ENCODE measurements around the gene RBM17. TPM values are rescaled to one million over a fixed set of nuclear protein-coding genes. Genes with fewer than 3 reads are reported as not detected.
A peak's percentile ranks its signal among the peaks of the same experiment; 100 is the strongest.
"Not testable (repeated sequence)": the region's sequence is repeated elsewhere in the genome, so short reads cannot be mapped to it uniquely, and the experiment has no call there.

Gene RBM17, protein sequence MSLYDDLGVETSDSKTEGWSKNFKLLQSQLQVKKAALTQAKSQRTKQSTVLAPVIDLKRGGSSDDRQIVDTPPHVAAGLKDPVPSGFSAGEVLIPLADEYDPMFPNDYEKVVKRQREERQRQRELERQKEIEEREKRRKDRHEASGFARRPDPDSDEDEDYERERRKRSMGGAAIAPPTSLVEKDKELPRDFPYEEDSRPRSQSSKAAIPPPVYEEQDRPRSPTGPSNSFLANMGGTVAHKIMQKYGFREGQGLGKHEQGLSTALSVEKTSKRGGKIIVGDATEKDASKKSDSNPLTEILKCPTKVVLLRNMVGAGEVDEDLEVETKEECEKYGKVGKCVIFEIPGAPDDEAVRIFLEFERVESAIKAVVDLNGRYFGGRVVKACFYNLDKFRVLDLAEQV
- total RNA-seq, result 100 to 1,000 TPM in 3 of 4 donors, 10 to 100 TPM in 1; 64.4 to 163 (median 146) TPM

DNA sequence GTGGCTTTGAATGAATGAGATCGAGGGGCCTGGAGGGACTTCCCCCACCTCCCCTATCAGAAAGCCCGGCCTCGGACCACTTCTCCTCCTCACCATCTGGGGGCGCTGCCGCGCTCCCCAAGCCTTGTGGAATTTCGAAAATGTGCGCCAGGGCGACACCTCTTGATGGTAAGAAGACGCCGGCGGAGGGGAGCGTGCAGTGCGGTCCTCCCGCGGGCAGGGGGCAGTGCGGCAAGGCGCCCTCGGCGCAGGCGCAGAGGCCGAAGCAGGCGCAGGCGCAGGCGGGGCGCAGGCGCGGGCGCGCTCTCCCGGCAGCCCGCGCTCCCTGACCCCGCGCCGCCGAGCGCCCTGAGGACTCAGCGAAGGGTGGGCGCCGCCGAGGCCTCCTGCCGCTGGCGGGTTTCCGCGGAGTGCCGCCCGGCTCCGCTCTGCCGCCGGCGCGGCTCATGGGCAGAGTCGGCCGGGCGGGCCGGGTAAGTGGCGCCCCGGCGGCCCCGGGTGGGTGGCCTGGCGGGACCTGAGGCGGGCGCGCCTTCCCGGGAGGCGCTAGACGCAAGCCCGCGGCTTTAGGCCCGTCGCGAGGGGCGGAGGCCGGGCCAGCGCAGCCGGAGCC is at the start of gene RBM17:
RBM17 (plus strand) TSS at position 314 of the 613 bp plus-strand sequence. CDS start 8,032 bp downstream, outside the sequence.
- Histone ChIP-seq H3K4me3 (peak within 1 kb of the TSS; percentile 62 to 90), H3K4me1 (peaks cover 5 to 7% of the 10 kb centered on the region in 2 donors)
- intact Hi-C loops (cut with DNase I; ENCODE audit: low total_unique reads), result no loop called here

DNA sequence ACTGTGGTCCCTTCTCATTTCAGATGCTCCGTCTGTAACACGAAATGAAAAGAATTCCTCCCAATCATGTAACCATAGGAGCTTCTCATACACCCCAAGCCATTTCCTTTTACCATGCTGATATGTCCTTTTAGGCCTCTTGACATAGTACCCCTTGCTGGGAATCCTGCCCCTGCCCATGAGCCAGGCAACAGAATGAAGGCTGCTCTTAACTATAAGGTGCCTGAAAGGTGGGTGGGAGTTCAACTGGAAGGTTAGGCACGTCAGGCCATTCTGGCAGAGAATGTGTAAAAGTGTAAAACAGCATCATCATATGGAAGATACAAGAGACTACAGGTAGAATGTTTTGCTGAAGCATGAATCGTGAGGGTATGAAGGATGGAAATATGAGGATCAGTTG is 49.1 kb upstream of the RBM17 start:
- Histone ChIP-seq H3K4me3 (no peak overlapping the region), H3K9me3 (no peaks in the 10 kb centered on the region), H3K36me3 (no peaks in the 10 kb centered on the region), H3K27me3 (no peaks in the 10 kb centered on the region), H3K27ac (no peak overlapping the region), H3K4me1 (no peaks in the 10 kb centered on the region)
- DNase-seq, result no peak
- intact Hi-C loops (cut with DNase I; ENCODE audit: low total_unique reads), result no loop called here
- TF ChIP-seq, protein P1, sequence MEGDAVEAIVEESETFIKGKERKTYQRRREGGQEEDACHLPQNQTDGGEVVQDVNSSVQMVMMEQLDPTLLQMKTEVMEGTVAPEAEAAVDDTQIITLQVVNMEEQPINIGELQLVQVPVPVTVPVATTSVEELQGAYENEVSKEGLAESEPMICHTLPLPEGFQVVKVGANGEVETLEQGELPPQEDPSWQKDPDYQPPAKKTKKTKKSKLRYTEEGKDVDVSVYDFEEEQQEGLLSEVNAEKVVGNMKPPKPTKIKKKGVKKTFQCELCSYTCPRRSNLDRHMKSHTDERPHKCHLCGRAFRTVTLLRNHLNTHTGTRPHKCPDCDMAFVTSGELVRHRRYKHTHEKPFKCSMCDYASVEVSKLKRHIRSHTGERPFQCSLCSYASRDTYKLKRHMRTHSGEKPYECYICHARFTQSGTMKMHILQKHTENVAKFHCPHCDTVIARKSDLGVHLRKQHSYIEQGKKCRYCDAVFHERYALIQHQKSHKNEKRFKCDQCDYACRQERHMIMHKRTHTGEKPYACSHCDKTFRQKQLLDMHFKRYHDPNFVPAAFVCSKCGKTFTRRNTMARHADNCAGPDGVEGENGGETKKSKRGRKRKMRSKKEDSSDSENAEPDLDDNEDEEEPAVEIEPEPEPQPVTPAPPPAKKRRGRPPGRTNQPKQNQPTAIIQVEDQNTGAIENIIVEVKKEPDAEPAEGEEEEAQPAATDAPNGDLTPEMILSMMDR (IDR thresholded peaks at IDR 0.05), result no peak
- no peak for TF ChIP-seq POLR2A (IDR thresholded peaks at IDR 0.05)

More for the DNA sequence above, at the start of gene RBM17:
- Histone ChIP-seq H3K36me3 (no peaks in the 10 kb centered on the region), H3K27ac (peak within 1 kb of the TSS; percentile 84 to 89), H3K27me3 (no peaks in the 10 kb centered on the region), H3K9me3 (no peaks in the 10 kb centered on the region)
- DNase-seq, result peak; percentile 97 to 98
- TF ChIP-seq, protein P1 (IDR thresholded peaks at IDR 0.05), result peak; percentile 100
- TF ChIP-seq POLR2A (IDR thresholded peaks at IDR 0.05), result peak; percentile 57 to 85

DNA sequence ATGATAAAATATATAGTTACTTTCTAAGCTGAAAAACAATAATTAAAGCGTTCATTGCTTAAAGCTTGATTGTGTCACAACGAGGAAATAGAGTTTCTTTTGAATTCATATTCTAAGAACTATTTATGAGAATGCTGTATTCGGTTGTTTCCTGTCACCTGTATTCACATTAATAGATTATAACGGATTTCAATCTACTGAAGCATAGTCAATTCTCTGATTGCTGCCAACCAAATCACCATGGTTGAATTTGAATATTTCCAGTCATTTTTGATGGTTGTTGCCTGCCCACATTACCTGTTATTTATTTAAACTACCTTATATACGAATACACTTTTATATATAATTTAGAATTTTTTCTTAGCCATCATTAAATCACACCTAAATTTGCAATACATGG is 48.6 kb upstream of the RBM17 start:
- H3K36me3 ChIP-seq, result no peaks in the 10 kb centered on the region
- no peak for DNase-seq
- H3K4me3 ChIP-seq, result no peak overlapping the region
- TF ChIP-seq POLR2A (IDR thresholded peaks at IDR 0.05), result no peak
- TF ChIP-seq, protein P1 (IDR thresholded peaks at IDR 0.05), result no peak
- intact Hi-C loops (cut with DNase I; ENCODE audit: low total_unique reads), result no loop called here
- H3K27me3 ChIP-seq, result no peaks in the 10 kb centered on the region
- no peaks in the 10 kb centered on the region for H3K4me1 ChIP-seq
- no peak overlapping the region for H3K27ac ChIP-seq
- H3K9me3 ChIP-seq, result no peaks in the 10 kb centered on the region

DNA sequence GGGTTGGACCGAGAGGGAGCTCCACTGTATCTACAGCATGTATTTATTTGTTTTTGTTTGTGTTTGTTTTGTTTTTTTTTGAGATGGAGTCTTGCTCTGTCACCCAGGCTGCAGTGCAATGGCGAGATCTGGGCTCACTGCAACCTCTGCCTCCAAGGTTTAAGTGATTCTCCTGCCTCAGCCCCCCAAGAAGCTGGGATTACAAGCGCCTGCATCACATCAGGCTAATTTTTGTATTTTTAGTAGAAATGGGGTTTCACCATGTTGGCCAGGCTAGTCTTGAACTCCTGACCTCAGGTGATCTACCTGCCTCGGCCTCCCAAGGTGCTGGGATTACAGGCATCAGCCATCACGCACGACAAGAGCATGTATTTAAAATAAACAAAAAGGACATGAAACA is 45.5 kb upstream of the RBM17 start:
- DNase-seq; H3K4me3 ChIP-seq; H3K36me3 ChIP-seq; intact Hi-C loops (cut with DNase I; ENCODE audit: low total_unique reads); H3K4me1 ChIP-seq; H3K27ac ChIP-seq; H3K27me3 ChIP-seq; H3K9me3 ChIP-seq: not testable (repeated sequence)

DNA sequence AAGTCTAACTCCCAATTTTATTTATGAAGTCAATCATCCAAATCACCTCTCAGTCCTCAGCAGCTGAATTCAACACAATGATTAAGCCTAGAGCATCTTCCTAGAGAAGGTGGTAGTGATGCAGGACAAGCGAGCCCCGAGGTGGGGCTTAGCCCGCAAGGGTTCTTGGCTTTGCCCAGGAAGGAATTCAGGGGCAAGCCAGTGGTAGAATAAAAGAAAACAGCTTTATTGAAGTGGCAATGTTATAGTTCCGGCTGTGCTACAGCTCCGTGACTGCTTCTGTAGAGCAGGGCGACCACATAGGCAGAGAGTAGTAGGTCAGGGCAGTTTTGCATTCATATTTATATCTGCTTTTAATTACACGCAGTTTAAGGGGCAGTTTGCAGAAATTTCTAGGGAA is 44.8 kb upstream of the RBM17 start:
- Histone ChIP-seq H3K4me3 (no peak overlapping the region), H3K9me3 (no peaks in the 10 kb centered on the region), H3K27me3 (no peaks in the 10 kb centered on the region), H3K36me3 (no peaks in the 10 kb centered on the region), H3K4me1 (no peaks in the 10 kb centered on the region), H3K27ac (no peak overlapping the region)
- intact Hi-C loops (cut with DNase I; ENCODE audit: low total_unique reads), result no loop called here
- DNase-seq, result no peak
- TF ChIP-seq, protein P1 (IDR thresholded peaks at IDR 0.05), result no peak
- TF ChIP-seq POLR2A (IDR thresholded peaks at IDR 0.05), result no peak
